Mesendoderm (in vitro differentiated cells): ENCODE data around the gene TCF12.
A peak's percentile ranks its signal among the peaks of the same experiment; 100 is the strongest.

Experiments used
- DNase-seq: peaks from one replicate; pipeline ENCODE4 v3.0.0; 2013
- H2AK5ac ChIP-seq: 2 replicates; pipeline ENCODE4 v1.6.1; 2013; ENCODE audit warnings: low read length, inconsistent platforms
- H2BK120ac ChIP-seq: 2 replicates; pipeline ENCODE4 v1.6.1; 2013; ENCODE audit warnings: low read depth, mild to moderate bottlenecking, low read length, moderate library complexity, mixed read lengths
- H2BK15ac ChIP-seq: replicated peaks from 2 replicates; pipeline ENCODE4 v1.6.1; 2013; ENCODE audit warnings: low read depth, mild to moderate bottlenecking, moderate library complexity
- H2BK5ac ChIP-seq: 2 replicates; pipeline ENCODE4 v1.6.1; 2013; ENCODE audit warnings: low read length, inconsistent platforms
- H3K18ac ChIP-seq: 2 replicates; pipeline ENCODE4 v1.6.1; 2013; ENCODE audit warnings: mild to moderate bottlenecking, low read length, mixed read lengths
- H3K23ac ChIP-seq: one replicate; pipeline ENCODE4 v1.6.1; 2013; ENCODE audit warnings: low read length
- H3K27ac ChIP-seq: 2 replicates; pipeline ENCODE4 v1.5.1; 2013; ENCODE audit warnings: low read depth, mild to moderate bottlenecking, inconsistent platforms, low read length, moderate library complexity
- H3K27me3 ChIP-seq: 2 replicates; pipeline ENCODE4 v1.6.1; 2013; ENCODE audit warnings: low read length, control low read depth, mild to moderate bottlenecking, inconsistent platforms; ENCODE audit not compliant: insufficient read depth, poor library complexity
- H3K36me3 ChIP-seq: 2 replicates; pipeline ENCODE4 v1.6.1; 2013; ENCODE audit warnings: low read length, inconsistent platforms; ENCODE audit not compliant: control insufficient read depth, insufficient read depth
- H3K4ac ChIP-seq: one replicate; pipeline ENCODE4 v1.6.1; 2013; ENCODE audit warnings: low read depth, mild to moderate bottlenecking, low read length, moderate library complexity
- H3K4me1 ChIP-seq: 2 replicates; pipeline ENCODE4 v1.6.1; 2013; ENCODE audit warnings: low read depth, low read length, inconsistent platforms; ENCODE audit not compliant: control insufficient read depth
- H3K4me2 ChIP-seq: 2 replicates; pipeline ENCODE4 v1.6.1; 2013; ENCODE audit warnings: low read length
- H3K4me3 ChIP-seq: 2 replicates; pipeline ENCODE4 v1.5.1; 2013; ENCODE audit warnings: mild to moderate bottlenecking, low read length
- H3K56ac ChIP-seq: one replicate; pipeline ENCODE4 v1.6.1; 2013; ENCODE audit warnings: low read length
- H3K79me1 ChIP-seq: 2 replicates; pipeline ENCODE4 v1.6.1; 2013; ENCODE audit warnings: low read length, inconsistent platforms
- H3K79me2 ChIP-seq: 2 replicates; pipeline ENCODE4 v1.6.1; 2013; ENCODE audit warnings: mild to moderate bottlenecking, low read length; ENCODE audit not compliant: control insufficient read depth, insufficient read depth
- H3K9ac ChIP-seq: 2 replicates; pipeline ENCODE4 v1.6.1; 2013; ENCODE audit warnings: low read length, inconsistent platforms
- H4K5ac ChIP-seq: one replicate; pipeline ENCODE4 v1.6.1; 2013; ENCODE audit warnings: low read length
- H4K8ac ChIP-seq: one replicate; pipeline ENCODE4 v1.6.1; 2013; ENCODE audit warnings: low read depth, mild to moderate bottlenecking, control low read depth, low read length, moderate library complexity
- WGBS: extraction: QIAGEN DNeasy Blood & Tissue Kit; methylation state at CpG from one replicate; pipeline ENCODE4 v1.1.7; 2013; ENCODE audit warnings: low lambda C conversion rate, missing lambda C conversion rate; ENCODE audit not compliant: insufficient coverage; ENCODE audit errors: extremely low coverage; 5-methylcytosine and 5-hydroxymethylcytosine counted together

Gene TCF12

DNA sequence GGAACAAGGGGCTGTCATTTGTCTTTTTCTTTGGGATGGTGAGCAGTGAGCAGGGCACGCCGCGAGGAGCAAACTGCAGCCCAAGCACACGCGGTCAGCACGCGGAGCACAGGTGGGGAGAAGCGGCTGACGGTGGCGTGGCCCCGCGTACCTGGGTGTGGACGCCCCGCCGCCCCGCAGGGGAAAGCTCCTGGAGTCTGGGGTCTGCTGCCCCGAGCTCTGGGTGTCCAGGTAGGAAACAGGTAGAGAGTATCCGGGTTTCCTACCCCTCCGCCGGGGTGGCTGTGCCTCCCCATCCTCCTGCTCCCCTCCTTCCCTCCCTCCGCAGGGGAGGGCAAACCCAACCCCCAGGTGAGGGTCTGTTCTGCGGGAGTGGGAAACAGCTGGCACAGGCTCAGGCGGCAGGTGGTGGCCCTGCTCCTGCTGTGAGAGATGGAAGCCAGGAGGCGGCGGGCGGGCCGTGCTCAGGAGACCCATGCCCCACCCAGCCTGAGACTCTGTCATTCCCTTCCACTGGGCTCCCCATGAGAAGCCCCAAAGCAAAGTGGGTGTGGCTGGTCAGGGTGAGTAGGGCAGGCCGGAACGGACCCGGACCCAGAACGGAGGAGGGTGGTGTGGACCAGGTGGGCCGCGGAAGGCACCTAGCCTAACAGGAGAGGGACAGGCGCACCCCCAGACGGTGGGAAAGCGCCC, 400.9 kb downstream of the TCF12 start:
- H2BK5ac ChIP-seq: no peak overlapping the region
- H3K4me3 ChIP-seq: no peak overlapping the region
- WGBS: no CpG with 5 or more reads among the region's 36 CpGs
- H3K27me3 ChIP-seq: no peaks in the 10 kb centered on the region
- H3K4me1 ChIP-seq: peaks cover 15% of the 10 kb centered on the region
- H3K56ac ChIP-seq: no peak overlapping the region
- no peak overlapping the region for H3K18ac ChIP-seq
- no peak overlapping the region for H3K23ac ChIP-seq
- H3K9ac ChIP-seq: no peak overlapping the region
- no peak overlapping the region for H2BK15ac ChIP-seq
- no peak overlapping the region for H3K4me2 ChIP-seq
- H3K79me2 ChIP-seq: no peaks in the 10 kb centered on the region
- DNase-seq: no peak
- H4K5ac ChIP-seq: no peak overlapping the region
- no peak overlapping the region for H2AK5ac ChIP-seq
- H2BK120ac ChIP-seq: no peak overlapping the region
- H3K36me3 ChIP-seq: no peaks in the 10 kb centered on the region
- no peak overlapping the region for H3K4ac ChIP-seq
- no peak overlapping the region for H4K8ac ChIP-seq
- no peak overlapping the region for H3K27ac ChIP-seq
- H3K79me1 ChIP-seq: no peaks in the 10 kb centered on the region

DNA sequence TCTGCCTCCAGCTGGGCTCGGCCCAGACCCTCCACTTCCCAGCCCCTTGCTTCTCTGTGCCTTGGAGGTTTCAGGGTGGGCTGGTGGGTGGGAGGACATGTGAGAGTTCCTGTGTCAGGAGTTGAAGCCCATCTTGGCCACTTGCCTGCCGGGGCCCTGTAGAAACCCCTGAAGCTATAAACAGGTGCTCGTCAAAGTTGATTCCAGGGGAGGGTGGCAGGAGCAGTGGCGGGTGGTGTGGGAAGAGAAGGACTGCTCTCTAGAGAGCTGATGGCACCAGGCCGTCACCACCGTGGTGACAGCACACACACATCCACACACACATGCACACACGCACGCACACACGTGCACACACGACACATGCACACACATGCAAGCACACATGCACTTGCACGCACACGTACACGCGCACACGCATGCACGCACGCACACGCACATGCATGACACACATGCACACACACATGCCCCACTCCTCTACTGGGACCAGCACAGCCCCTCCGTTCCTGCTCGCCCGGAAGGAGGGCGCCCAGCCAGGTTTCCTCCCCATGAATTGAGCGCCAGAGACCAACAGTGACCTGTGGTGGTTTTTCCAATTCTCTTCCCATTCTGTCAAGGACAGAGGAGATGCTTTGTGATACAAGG, 401.6 kb downstream of the TCF12 start:
- Histone ChIP-seq H3K18ac (no peak overlapping the region), H3K36me3 (no peaks in the 10 kb centered on the region), H3K79me1 (no peaks in the 10 kb centered on the region), H2BK15ac (no peak overlapping the region), H4K8ac (no peak overlapping the region), H2BK120ac (no peak overlapping the region), H3K4ac (no peak overlapping the region), H3K4me3 (no peak overlapping the region), H3K4me1 (peaks cover 15% of the 10 kb centered on the region), H3K56ac (no peak overlapping the region), H3K9ac (no peak overlapping the region), H3K27ac (no peak overlapping the region), H3K79me2 (no peaks in the 10 kb centered on the region), H3K4me2 (no peak overlapping the region), H3K27me3 (no peaks in the 10 kb centered on the region), H2AK5ac (no peak overlapping the region), H4K5ac (no peak overlapping the region), H3K23ac (no peak overlapping the region), H2BK5ac (no peak overlapping the region)
- DNase-seq: no peak
- no CpG with 5 or more reads among the region's 23 CpGs for WGBS

- Histone ChIP-seq H3K27me3 (no peaks in the 10 kb centered on the region), H3K79me2 (no peaks in the 10 kb centered on the region), H3K18ac (no peak overlapping the region), H3K4me1 (peaks cover 15% of the 10 kb centered on the region), H3K27ac (no peak overlapping the region), H3K4me3 (no peak overlapping the region), H2BK5ac (no peak overlapping the region), H3K56ac (peak overlapping the region; percentile 1), H3K79me1 (no peaks in the 10 kb centered on the region), H3K23ac (no peak overlapping the region), H4K8ac (no peak overlapping the region), H4K5ac (no peak overlapping the region), H3K9ac (no peak overlapping the region), H2BK120ac (no peak overlapping the region), H2BK15ac (no peak overlapping the region), H2AK5ac (no peak overlapping the region), H3K4me2 (no peak overlapping the region), H3K4ac (no peak overlapping the region), H3K36me3 (no peaks in the 10 kb centered on the region)
- no peak for DNase-seq
- no CpG with 5 or more reads among the region's 17 CpGs for WGBS
Measured at GRCh38 chr15:57320631-57321220, 402.3 kb downstream of the TCF12 start.

- WGBS: no CpG with 5 or more reads among the region's 3 CpGs
Measured at GRCh38 chr15:57321485-57321884, 403.0 kb downstream of the TCF12 start.

GRCh38 chr15:57321973-57322601, 403.6 kb downstream of the TCF12 start:
- no peaks in the 10 kb centered on the region for H3K27me3 ChIP-seq
- peak overlapping the region; percentile 88 for H2AK5ac ChIP-seq
- no peak overlapping the region for H4K5ac ChIP-seq
- no peak overlapping the region for H2BK15ac ChIP-seq
- H3K79me1 ChIP-seq: no peaks in the 10 kb centered on the region
- no peaks in the 10 kb centered on the region for H3K79me2 ChIP-seq
- peaks cover 15% of the 10 kb centered on the region for H3K4me1 ChIP-seq
- no peak overlapping the region for H3K4me2 ChIP-seq
- H3K23ac ChIP-seq: no peak overlapping the region
- no peaks in the 10 kb centered on the region for H3K36me3 ChIP-seq
- peak; percentile 93 for DNase-seq
- H3K4ac ChIP-seq: no peak overlapping the region
- H2BK5ac ChIP-seq: peak overlapping the region; percentile 90
- peak overlapping the region; percentile 7 for H2BK120ac ChIP-seq
- H3K27ac ChIP-seq: no peak overlapping the region
- WGBS: no CpG with 5 or more reads among the region's 13 CpGs
- no peak overlapping the region for H4K8ac ChIP-seq
- peak overlapping the region; percentile 75 for H3K18ac ChIP-seq
- H3K4me3 ChIP-seq: no peak overlapping the region
- H3K9ac ChIP-seq: peak overlapping the region; percentile 30
- peak overlapping the region; percentile 71 for H3K56ac ChIP-seq

More at GRCh38 chr15:57321485-57321884, 403.0 kb downstream of the TCF12 start:
- Histone ChIP-seq H2AK5ac (peak overlapping the region; percentile 32), H3K23ac (no peak overlapping the region), H2BK120ac (no peak overlapping the region), H3K36me3 (no peaks in the 10 kb centered on the region), H3K27me3 (no peaks in the 10 kb centered on the region), H4K8ac (no peak overlapping the region), H3K79me2 (no peaks in the 10 kb centered on the region), H3K79me1 (no peaks in the 10 kb centered on the region), H3K18ac (no peak overlapping the region), H3K27ac (no peak overlapping the region), H3K4me1 (peaks cover 15% of the 10 kb centered on the region), H2BK15ac (no peak overlapping the region), H3K4me3 (no peak overlapping the region), H3K4ac (no peak overlapping the region), H3K56ac (peak overlapping the region; percentile 22), H4K5ac (no peak overlapping the region), H3K4me2 (no peak overlapping the region), H2BK5ac (no peak overlapping the region), H3K9ac (no peak overlapping the region)
- no peak for DNase-seq
